GM18870 (cell line): ENCODE data around the gene CD247.
"Not testable (repeated sequence)": the region's sequence is repeated elsewhere in the genome, so short reads cannot be mapped to it uniquely, and the experiment has no call there.

ENCODE experiments used
- ATAC-seq: cut with Tn5 transposase; IDR thresholded peaks from one replicate; pipeline ENCODE4 v1.9.1; 2021; ENCODE audit warnings: moderate library complexity; ENCODE audit not compliant: unreplicated experiment

CD247 gene

GRCh38 chr1:167518331-167518700 lies at the start of gene CD247:
Gene CD247 (minus strand): TSS chr1:167518529. CDS start chr1:167518465, 64 bp downstream.
- no peak for ATAC-seq

GRCh38 chr1:167567663-167568062 lies 49.3 kb upstream of the CD247 start:
- no peak for ATAC-seq

GRCh38 chr1:167566766-167567165 lies 48.4 kb upstream of the CD247 start:
- no peak for ATAC-seq

GRCh38 chr1:167565922-167566321 lies 47.6 kb upstream of the CD247 start:
- ATAC-seq = no peak

GRCh38 chr1:167564612-167565270 lies 46.4 kb upstream of the CD247 start:
- no peak for ATAC-seq

GRCh38 chr1:167563579-167564246 lies 45.4 kb upstream of the CD247 start:
- no peak for ATAC-seq

GRCh38 chr1:167562702-167563101 lies 44.4 kb upstream of the CD247 start:
- ATAC-seq = no peak

GRCh38 chr1:167561753-167562152 lies 43.4 kb upstream of the CD247 start:
- no peak for ATAC-seq

- peak; percentile 39 for ATAC-seq
Measured at GRCh38 chr1:167555971-167556714, 37.8 kb upstream of the CD247 start.

GRCh38 chr1:167555072-167555471 lies 36.7 kb upstream of the CD247 start:
- not testable (repeated sequence) for ATAC-seq

- peak; percentile 27 for ATAC-seq
Measured at GRCh38 chr1:167554028-167554779, 35.9 kb upstream of the CD247 start.

- peak; percentile 81 for ATAC-seq
Measured at GRCh38 chr1:167553136-167554027, 35.1 kb upstream of the CD247 start, which contains the start of gene CREG1. Gene CREG1 (minus strand): TSS chr1:167553762.

- ATAC-seq = no peak
Measured at GRCh38 chr1:167551362-167551761, 33.0 kb upstream of the CD247 start.

GRCh38 chr1:167548059-167548932 lies 30.0 kb upstream of the CD247 start:
- ATAC-seq = no peak

GRCh38 chr1:167546935-167547334 lies 28.6 kb upstream of the CD247 start:
- ATAC-seq = no peak

GRCh38 chr1:167545349-167545748 lies 27.0 kb upstream of the CD247 start:
- no peak for ATAC-seq

GRCh38 chr1:167544447-167545093 lies 26.2 kb upstream of the CD247 start:
- peak; percentile 38 for ATAC-seq

- no peak for ATAC-seq
Measured at GRCh38 chr1:167543199-167543990, 25.1 kb upstream of the CD247 start.
